Endothelial cell of umbilical vein (primary cell): Measurements from ENCODE around the gene DENND1B. TPM values are rescaled to one million over a fixed set of nuclear protein-coding genes. Genes with fewer than 3 reads are reported as not detected.

ENCODE experiments used
- BruUV-seq: library from RNA; stranded (reverse); fragments of 400-500 nt; replicated peaks from 2 replicates; lab custom pipeline; 2021; lab: Mats Ljungman, UMichigan
- CTCF ChIA-PET: fragments of 300-600, 350-600 bp; sonication (Branson Sonifier 250); formaldehyde crosslinking; loops from one replicate; lab custom pipeline; 2021; ENCODE audit warnings: antibody characterized with exemption, inconsistent platforms; lab: Charles Lee
- POLR2A ChIA-PET: fragments of 300-600, 350-600 bp; sonication (Branson Sonifier 250); formaldehyde crosslinking; loops from one replicate; lab custom pipeline; 2021; ENCODE audit warnings: antibody characterized with exemption, inconsistent platforms; lab: Charles Lee
- DNase-seq: peaks from one replicate; pipeline ENCODE4 v3.0.0-alpha.2; 2011; ENCODE audit warnings: low read depth, low spot score
- FAIRE-seq: peaks from 2 replicates; lab custom pipeline; 2011; peaks lifted over from hg19 to GRCh38; lab: Jason Lieb, UNC
- H2AFZ ChIP-seq: 2 replicates; pipeline ENCODE4 v1.6.0; 2012; ENCODE audit warnings: low read depth, low read length, control low read depth, inconsistent platforms
- H3K27ac ChIP-seq: 2 replicates; pipeline ENCODE4 v1.5.1; 2011; ENCODE audit warnings: low read depth, mild to moderate bottlenecking, control low read depth, low read length, moderate library complexity; ENCODE audit not compliant: insufficient read depth
- H3K27me3 ChIP-seq, 2 experiments: 2 replicates each; pipeline versions ENCODE4 v1.6.0 to v1.6.1; 2011; ENCODE audit warnings: low read length in 2 of 2, mixed read lengths in 1 of 2; ENCODE audit not compliant: control insufficient read depth in 2 of 2, insufficient read depth in 2 of 2
- H3K36me3 ChIP-seq, 2 experiments: 2 replicates in 1 of 2; 3 replicates in 1 of 2; pipeline ENCODE4 v1.5.1; 2011; ENCODE audit warnings: low read length in 2 of 2, mild to moderate bottlenecking in 1 of 2, moderate library complexity in 1 of 2; ENCODE audit not compliant: control insufficient read depth in 2 of 2, insufficient read depth in 2 of 2; ENCODE audit errors: extremely low read depth in 1 of 2
- H3K4me1 ChIP-seq: 3 replicates; pipeline ENCODE4 v1.5.1; 2011; ENCODE audit warnings: mild to moderate bottlenecking, low read length; ENCODE audit not compliant: control insufficient read depth, insufficient read depth; ENCODE audit errors: extremely low read depth
- H3K4me2 ChIP-seq: 2 replicates; pipeline ENCODE4 v1.6.1; 2011; ENCODE audit warnings: low read length, control low read depth, mixed read lengths; ENCODE audit not compliant: insufficient read depth
- H3K4me3 ChIP-seq, 3 experiments: fragments of 200-600 bp in 1 of 3; sonication (generic), shearing (Covaris generic) in 1 of 3; replicated peaks in 1 of 3; 2 replicates each; pipeline ENCODE4 v1.5.1; 2011 to 2016; ENCODE audit warnings: control low read depth in 3 of 3, low read length in 3 of 3, mild to moderate bottlenecking in 2 of 3, inconsistent platforms in 1 of 3, low read depth in 1 of 3, moderate library complexity in 1 of 3; ENCODE audit not compliant: insufficient read depth in 1 of 3
- H3K79me2 ChIP-seq: 2 replicates; pipeline ENCODE4 v1.6.0; 2012; ENCODE audit warnings: low read length, inconsistent platforms; ENCODE audit not compliant: control insufficient read depth, insufficient read depth
- H3K9ac ChIP-seq: replicated peaks from 2 replicates; pipeline ENCODE3; 2011; ENCODE audit warnings: low read length, control low read depth; ENCODE audit not compliant: insufficient read depth; ENCODE audit errors: extremely low read depth
- H3K9me1 ChIP-seq: replicated peaks from 3 replicates; pipeline ENCODE4 v1.6.0; 2011; ENCODE audit warnings: mild to moderate bottlenecking, low read length; ENCODE audit not compliant: control insufficient read depth, insufficient read depth; ENCODE audit errors: extremely low read depth
- H3K9me3 ChIP-seq: replicated peaks from 2 replicates; pipeline ENCODE4 v1.5.1; 2012; ENCODE audit warnings: low read length, inconsistent platforms; ENCODE audit not compliant: control insufficient read depth, insufficient read depth
- H4K20me1 ChIP-seq: replicated peaks from 2 replicates; pipeline ENCODE3; 2011; ENCODE audit warnings: mild to moderate bottlenecking, low read length; ENCODE audit not compliant: control insufficient read depth, insufficient read depth; ENCODE audit errors: extremely low read depth
- EZH2 ChIP-seq: IDR thresholded peaks from 2 replicates; pipeline ENCODE4 v1.6.1; 2012; ENCODE audit warnings: borderline replicate concordance, low read depth, mild to moderate bottlenecking, moderate library complexity, low read length, inconsistent platforms; ENCODE audit not compliant: severe bottlenecking
- FOS ChIP-seq: IDR thresholded peaks from 2 replicates; pipeline ENCODE4 v1.6.1; 2011; ENCODE audit warnings: mild to moderate bottlenecking, low read length, moderate library complexity, borderline replicate concordance; ENCODE audit not compliant: insufficient read depth
- GATA2 ChIP-seq: IDR thresholded peaks from 2 replicates; pipeline ENCODE4 v1.7.0; 2011; ENCODE audit warnings: low read depth, mild to moderate bottlenecking, moderate library complexity, mixed read lengths, low read length; ENCODE audit not compliant: insufficient read length, insufficient read depth
- JUN ChIP-seq: IDR thresholded peaks from 2 replicates; pipeline ENCODE4 v1.6.1; 2011; ENCODE audit warnings: borderline replicate concordance, low read depth; ENCODE audit not compliant: insufficient read length, insufficient read depth
- MAX ChIP-seq: IDR thresholded peaks from 2 replicates; pipeline ENCODE4 v1.6.1; 2011; ENCODE audit not compliant: insufficient read depth, insufficient read length
- MYC ChIP-seq: IDR thresholded peaks from one replicate; pipeline ENCODE4 v1.6.1; 2011; ENCODE audit warnings: mild to moderate bottlenecking, low read depth, low read length
- POLR2A ChIP-seq: IDR thresholded peaks from 2 replicates; pipeline ENCODE4 v1.6.1; 2012; ENCODE audit warnings: low read depth, mild to moderate bottlenecking, control low read depth, low read length
- POLR2AphosphoS5 ChIP-seq: IDR thresholded peaks from 2 replicates; pipeline ENCODE4 v1.6.1; 2012; ENCODE audit warnings: low read depth, mild to moderate bottlenecking, control low read depth, low read length, moderate library complexity; ENCODE audit not compliant: insufficient read depth
- dilution Hi-C: fragments of 300-500 bp; cut with MboI; formaldehyde crosslinking; loops from one replicate; pipeline ENCODE4 v1.15.0; 2019; ENCODE audit warnings: low sequenced_read_pairs; ENCODE audit not compliant: extremely low pct_ligation_motif_present
- intact Hi-C: fragments of 100-400 bp; cut with micrococcal nuclease; formaldehyde crosslinking; loops from one replicate; pipeline ENCODE4 v1.10.0; 2022
- polyA plus RNA-seq, 4 experiments: library from polyadenylated mRNA; depleted of rRNA in 3 of 4; stranded (reverse) in 3 of 4; unstranded in 1 of 4; fragments of >200 nt; gene quantifications; 2 replicates each; pipeline versions ENCODE4 v1.2.1 to v1.2.3, GENCODE V29; 2011 to 2012; ENCODE audit warnings: missing spikeins in 1 of 4
- total RNA-seq: library from RNA; stranded (reverse); gene quantifications from 2 replicates; pipeline ENCODE4 v1.2.3, GENCODE V29; 2021
- TF ChIP-seq, protein P1 (sequence below), 2 donors: IDR thresholded peaks; 1 replicate in 1 of 2; 2 replicates in 1 of 2; pipeline ENCODE4 v1.5.1; 2011; ENCODE audit warnings: low read length in 2 of 2, mild to moderate bottlenecking in 2 of 2, moderate library complexity in 2 of 2, control low read depth in 1 of 2, inconsistent platforms in 1 of 2, low read depth in 1 of 2; ENCODE audit not compliant: insufficient read depth in 1 of 2; ENCODE audit errors: extremely low read depth in 1 of 2

The DENND1B gene
- total and polyA plus RNA-seq, 2 donors (not counting 3 experiments of a cell fraction or from before 2014, with no cell fraction given), result 0.97 to 3.3 TPM

DNA sequence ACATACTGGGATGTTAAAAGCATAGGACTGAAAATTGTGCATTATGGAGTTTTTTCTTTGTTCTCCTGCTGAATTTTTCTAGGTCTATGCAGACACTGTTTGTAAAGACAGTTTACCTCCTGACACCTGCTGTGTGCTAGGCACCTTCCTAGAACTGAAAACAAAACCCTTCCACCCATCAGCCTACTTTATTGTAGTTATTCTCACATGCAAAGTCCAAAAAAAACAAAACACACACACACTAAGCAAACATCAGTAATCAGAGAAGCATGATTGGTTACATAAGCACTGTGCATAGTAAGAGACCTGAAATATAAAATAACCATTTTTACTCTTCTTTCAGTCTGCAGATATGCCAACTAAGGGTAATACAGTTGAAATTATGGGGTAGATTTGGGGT is 312.1 kb downstream of the DENND1B start:
- FAIRE-seq (no peak), DNase-seq (no peak)
- TF ChIP-seq EZH2 (no peak), POLR2A (no peak), MYC (no peak), POLR2AphosphoS5 (no peak), MAX (no peak), GATA2 (no peak), FOS (no peak), JUN (no peak)
- TF ChIP-seq, protein P1, sequence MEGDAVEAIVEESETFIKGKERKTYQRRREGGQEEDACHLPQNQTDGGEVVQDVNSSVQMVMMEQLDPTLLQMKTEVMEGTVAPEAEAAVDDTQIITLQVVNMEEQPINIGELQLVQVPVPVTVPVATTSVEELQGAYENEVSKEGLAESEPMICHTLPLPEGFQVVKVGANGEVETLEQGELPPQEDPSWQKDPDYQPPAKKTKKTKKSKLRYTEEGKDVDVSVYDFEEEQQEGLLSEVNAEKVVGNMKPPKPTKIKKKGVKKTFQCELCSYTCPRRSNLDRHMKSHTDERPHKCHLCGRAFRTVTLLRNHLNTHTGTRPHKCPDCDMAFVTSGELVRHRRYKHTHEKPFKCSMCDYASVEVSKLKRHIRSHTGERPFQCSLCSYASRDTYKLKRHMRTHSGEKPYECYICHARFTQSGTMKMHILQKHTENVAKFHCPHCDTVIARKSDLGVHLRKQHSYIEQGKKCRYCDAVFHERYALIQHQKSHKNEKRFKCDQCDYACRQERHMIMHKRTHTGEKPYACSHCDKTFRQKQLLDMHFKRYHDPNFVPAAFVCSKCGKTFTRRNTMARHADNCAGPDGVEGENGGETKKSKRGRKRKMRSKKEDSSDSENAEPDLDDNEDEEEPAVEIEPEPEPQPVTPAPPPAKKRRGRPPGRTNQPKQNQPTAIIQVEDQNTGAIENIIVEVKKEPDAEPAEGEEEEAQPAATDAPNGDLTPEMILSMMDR (IDR thresholded peaks at IDR 0.05; ENCODE audit: extremely low read depth in 1 of 2, insufficient read depth in 1 of 2, low read depth in 1 of 2, low read length in 2 of 2), result no peak
- Histone ChIP-seq H3K27me3 (no peaks in the 10 kb centered on the region), H3K9me1 (no peaks in the 10 kb centered on the region), H3K9me3 (no peaks in the 10 kb centered on the region), H3K79me2 (no peaks in the 10 kb centered on the region), H3K4me2 (no peak overlapping the region), H3K27ac (no peak overlapping the region), H3K36me3 (no peaks in the 10 kb centered on the region), H4K20me1 (no peaks in the 10 kb centered on the region), H3K4me3 (no peak overlapping the region), H3K4me1 (no peaks in the 10 kb centered on the region), H2AFZ (no peak overlapping the region), H3K9ac (no peak overlapping the region)
- intact Hi-C loops (no loop called here), dilution Hi-C loops (no loop called here)
- ChIA-PET POLR2A (no interaction called here), CTCF (interaction anchor here (1.5 kb wide), 1 partner anchor 9 kb away, joined by 5 read pairs; no protein-coding TSS in a partner anchor)
- BruUV-seq, result no TSS peak
